ENCODE measurements around the gene CSTPP1. TPM values are rescaled to one million over a fixed set of nuclear protein-coding genes. Genes with fewer than 3 reads are reported as not detected.
"Not testable (repeated sequence)": the region's sequence is repeated elsewhere in the genome, so short reads cannot be mapped to it uniquely, and the experiment has no call there.

Gene CSTPP1
- total RNA-seq, 1 donor from 2014 or later: 22.0 TPM

GRCh38 chr11:47201015-47201414, 264.5 kb downstream of the CSTPP1 start:
- DNase-seq (ENCODE audit: low read depth): no peak

- no peak for DNase-seq (ENCODE audit: low read depth)
Measured at GRCh38 chr11:47202576-47202975, 266.0 kb downstream of the CSTPP1 start.

- DNase-seq (ENCODE audit: low read depth): no peak
Measured at GRCh38 chr11:47204637-47204989, 268.1 kb downstream of the CSTPP1 start.

- DNase-seq (ENCODE audit: low read depth): not testable (repeated sequence)
Measured at GRCh38 chr11:47206577-47206976, 270.0 kb downstream of the CSTPP1 start.

- no peak for DNase-seq (ENCODE audit: low read depth)
Measured at GRCh38 chr11:47207459-47207858, 270.9 kb downstream of the CSTPP1 start.

GRCh38 chr11:47208008-47208552, 271.5 kb downstream of the CSTPP1 start:
- not testable (repeated sequence) for DNase-seq (ENCODE audit: low read depth)

GRCh38 chr11:47208628-47209027, 272.1 kb downstream of the CSTPP1 start:
- DNase-seq (ENCODE audit: low read depth): no peak

Small RNA genes lying within 50 kb of the gene (microRNA-seq; reads per million reads assigned to microRNA genes)
- gene MIR6745: not detected

Other genes with a start within 250 kb of the CSTPP1 start
- 27.3 and 31.0 TPM in 2 replicates for gene ARHGAP1, start 236.1 kb upstream of the CSTPP1 start, total RNA-seq
- 8.8 and 10.3 TPM in 2 replicates for gene ZNF408, start 235.7 kb upstream of the CSTPP1 start, total RNA-seq
- gene F2, start 217.5 kb upstream of the CSTPP1 start, total RNA-seq: not detected in 2 replicates
- gene CKAP5, start 90.5 kb upstream of the CSTPP1 start, total RNA-seq: 63.8 and 68.0 TPM in 2 replicates
- gene LRP4, start 18.2 kb upstream of the CSTPP1 start, total RNA-seq: 7.6 and 9.6 TPM in 2 replicates
- 163 and 175 TPM in 2 replicates for gene ARFGAP2, start 240.1 kb downstream of the CSTPP1 start, total RNA-seq
- gene PACSIN3, start 249.7 kb downstream of the CSTPP1 start, total RNA-seq: 29.9 and 35.9 TPM in 2 replicates